ENCODE measurements around the gene CD200. TPM values are rescaled to one million over a fixed set of nuclear protein-coding genes. Genes with fewer than 3 reads are reported as not detected.

CD200 gene
- total RNA-seq, 1 donor from 2014 or later = 1.1 TPM

- Histone ChIP-seq H3K4me1 (no peaks in the 10 kb centered on the region), H3K9me3 (replicated peaks) (no peaks in the 10 kb centered on the region), H3K4me3 (no peak overlapping the region), H3K27me3 (ENCODE audit: low read depth) (no peaks in the 10 kb centered on the region), H3K27ac (replicated peaks) (no peak overlapping the region), H3K36me3 (no peaks in the 10 kb centered on the region)
- no peak for DNase-seq
- TF ChIP-seq CTCF (IDR thresholded peaks at IDR 0.05; ENCODE audit: borderline replicate concordance) = no peak
- intact Hi-C loops (cut with micrococcal nuclease) = no loop called here
Measured at GRCh38 chr3:112407888-112408702, 75.1 kb downstream of the CD200 start.

GRCh38 chr3:112409041-112409440 is 76.1 kb downstream of the CD200 start:
- no peak for DNase-seq
- Histone ChIP-seq H3K27ac (replicated peaks) (no peak overlapping the region), H3K9me3 (replicated peaks) (no peaks in the 10 kb centered on the region), H3K36me3 (no peaks in the 10 kb centered on the region), H3K4me3 (no peak overlapping the region), H3K4me1 (no peaks in the 10 kb centered on the region), H3K27me3 (ENCODE audit: low read depth) (no peaks in the 10 kb centered on the region)
- no peak for TF ChIP-seq CTCF (IDR thresholded peaks at IDR 0.05; ENCODE audit: borderline replicate concordance)
- intact Hi-C loops (cut with micrococcal nuclease) = no loop called here

GRCh38 chr3:112411425-112411824 is 78.5 kb downstream of the CD200 start:
- intact Hi-C loops (cut with micrococcal nuclease) = no loop called here
- Histone ChIP-seq H3K36me3 (no peaks in the 10 kb centered on the region), H3K27ac (replicated peaks) (no peak overlapping the region), H3K27me3 (ENCODE audit: low read depth) (no peaks in the 10 kb centered on the region), H3K9me3 (replicated peaks) (no peaks in the 10 kb centered on the region), H3K4me3 (no peak overlapping the region), H3K4me1 (no peaks in the 10 kb centered on the region)
- no peak for DNase-seq
- no peak for TF ChIP-seq CTCF (IDR thresholded peaks at IDR 0.05; ENCODE audit: borderline replicate concordance)

Other genes starting within 250 kb of the CD200 start
- gene C3orf52, start 246.8 kb upstream of the CD200 start, total RNA-seq = 2.4 TPM
- 0.25 TPM for gene GCSAM, start 199.9 kb upstream of the CD200 start, total RNA-seq
- 1.3 TPM for gene SLC9C1, start 38.9 kb upstream of the CD200 start, total RNA-seq
- not detected for gene BTLA, start 166.3 kb downstream of the CD200 start, total RNA-seq
- 42.7 TPM for gene ATG3, start 228.8 kb downstream of the CD200 start, total RNA-seq
- 16.5 TPM for gene SLC35A5, start 228.9 kb downstream of the CD200 start, total RNA-seq